Brain pericyte (primary cell): ENCODE measurements around the gene DNAJC13.
"Not testable (repeated sequence)": the region's sequence is repeated elsewhere in the genome, so short reads cannot be mapped to it uniquely, and the experiment has no call there.

Experiments used
- DNase-seq: peaks from one replicate; pipeline ENCODE4 v3.0.0-alpha.2; 2012; ENCODE audit warnings: low read depth, low spot score

Gene DNAJC13

GRCh38 chr3:132545471-132545870 is 128.2 kb downstream of the DNAJC13 start:
- DNase-seq, result no peak

GRCh38 chr3:132549169-132549568 is 131.9 kb downstream of the DNAJC13 start:
- no peak for DNase-seq

- no peak for DNase-seq
These were observed 132.7 kb downstream of the DNAJC13 start for GRCh38 chr3:132549890-132550578.

- no peak for DNase-seq
These were observed 133.4 kb downstream of the DNAJC13 start for GRCh38 chr3:132550579-132551305.

GRCh38 chr3:132553826-132554225 is 136.5 kb downstream of the DNAJC13 start:
- no peak for DNase-seq

- peak; percentile 71 for DNase-seq
These were observed 137.1 kb downstream of the DNAJC13 start for GRCh38 chr3:132554437-132554836.

- DNase-seq, result no peak
These were observed 138.2 kb downstream of the DNAJC13 start for GRCh38 chr3:132555306-132556035.

GRCh38 chr3:132556036-132556386 is 138.7 kb downstream of the DNAJC13 start:
- not testable (repeated sequence) for DNase-seq

GRCh38 chr3:132556508-132557159 is 139.3 kb downstream of the DNAJC13 start:
- DNase-seq, result no peak

- no peak for DNase-seq
These were observed 143.7 kb downstream of the DNAJC13 start for GRCh38 chr3:132561003-132561402.

- DNase-seq, result no peak
These were observed 146.2 kb downstream of the DNAJC13 start for GRCh38 chr3:132563420-132564069.

GRCh38 chr3:132564070-132564465 is 146.8 kb downstream of the DNAJC13 start:
- DNase-seq, result no peak

- DNase-seq, result no peak
These were observed 151.1 kb downstream of the DNAJC13 start for GRCh38 chr3:132568422-132568821.

- no peak for DNase-seq
These were observed 151.9 kb downstream of the DNAJC13 start for GRCh38 chr3:132569153-132569552.

- DNase-seq, result no peak
These were observed 152.3 kb downstream of the DNAJC13 start for GRCh38 chr3:132569580-132569979.

GRCh38 chr3:132570016-132570415 is 152.7 kb downstream of the DNAJC13 start:
- DNase-seq, result no peak

- DNase-seq, result no peak
These were observed 156.5 kb downstream of the DNAJC13 start for GRCh38 chr3:132573797-132574211.

- no peak for DNase-seq
These were observed 170.1 kb downstream of the DNAJC13 start for GRCh38 chr3:132587401-132587800.
